IPS DF 6.9 (cell line): ENCODE results near the gene MCOLN3.

Source experiments
- DNase-seq: peaks from one replicate; pipeline ENCODE4 v3.0.0-alpha.2; 2013; ENCODE audit warnings: low read depth, low spot score
- H3K27ac ChIP-seq: one replicate; pipeline ENCODE4 v1.5.1; 2013; ENCODE audit warnings: low read length, control low read depth
- H3K27me3 ChIP-seq: 2 replicates; pipeline ENCODE4 v1.6.1; 2013; ENCODE audit warnings: mild to moderate bottlenecking, low read length; ENCODE audit not compliant: control insufficient read depth, insufficient read depth
- H3K36me3 ChIP-seq: 2 replicates; pipeline ENCODE4 v1.6.1; 2013; ENCODE audit warnings: low read length; ENCODE audit not compliant: control insufficient read depth, insufficient read depth
- H3K4me1 ChIP-seq: 2 replicates; pipeline ENCODE4 v1.6.1; 2013; ENCODE audit warnings: low read length; ENCODE audit not compliant: control insufficient read depth, insufficient read depth
- H3K4me3 ChIP-seq: 2 replicates; pipeline ENCODE4 v1.5.1; 2013; ENCODE audit warnings: mild to moderate bottlenecking, low read length
- H3K9me3 ChIP-seq: 2 replicates; pipeline ENCODE4 v1.6.1; 2013; ENCODE audit warnings: low read length, inconsistent platforms; ENCODE audit not compliant: control insufficient read depth, insufficient read depth
- WGBS: extraction: QIAGEN DNeasy Blood & Tissue Kit; methylation state at CpG from one replicate; pipeline ENCODE4 v1.1.7; 2013; ENCODE audit warnings: mixed read lengths, missing lambda C conversion rate; ENCODE audit not compliant: insufficient read length, insufficient coverage; 5-methylcytosine and 5-hydroxymethylcytosine counted together

The MCOLN3 gene

GRCh38 chr1:84968865-84969264, 79.4 kb downstream of the MCOLN3 start:
- Histone ChIP-seq H3K4me1 (peaks cover 1% of the 10 kb centered on the region; the same call in 1 of the 2 replicates), H3K36me3 (no peaks in the 10 kb centered on the region), H3K27me3 (no peaks in the 10 kb centered on the region), H3K4me3 (no peak overlapping the region), H3K9me3 (no peaks in the 10 kb centered on the region), H3K27ac (no peak overlapping the region)
- DNase-seq = no peak
- WGBS = no CpG with 5 or more reads among the region's 3 CpGs

- Histone ChIP-seq H3K9me3 (no peaks in the 10 kb centered on the region), H3K4me1 (no peaks in the 10 kb centered on the region), H3K27ac (no peak overlapping the region), H3K36me3 (no peaks in the 10 kb centered on the region), H3K27me3 (no peaks in the 10 kb centered on the region), H3K4me3 (no peak overlapping the region)
- WGBS = no CpG with 5 or more reads among the region's 1 CpG
- DNase-seq = no peak
Measured at GRCh38 chr1:84968101-84968500, 80.2 kb downstream of the MCOLN3 start.
